GM12878 (cell line): ENCODE results near the gene IDH3G. TPM values are rescaled to one million over a fixed set of nuclear protein-coding genes. Genes with fewer than 3 reads are reported as not detected.
A peak's percentile ranks its signal among the peaks of the same experiment; 100 is the strongest.

ENCODE experiments used
- ATAC-seq: fragments of 200-7000 bp; cut with Tn5 transposase; 3 replicates; pipeline ENCODE4 v1.9.1; 2020; ENCODE audit warnings: mild to moderate bottlenecking, moderate library complexity
- BruUV-seq: library from RNA; stranded (reverse); fragments of 400-500 nt; replicated peaks from 2 replicates; lab custom pipeline; 2021; lab: Mats Ljungman, UMichigan
- CTCF ChIA-PET: fragments of 300-600 bp; sonication (Branson Sonifier 250); formaldehyde crosslinking; extraction: SDS; loops from one replicate; lab custom pipeline; 2021; ENCODE audit warnings: inconsistent platforms; lab: Yijun Ruan, JAX
- POLR2A ChIA-PET: fragments of 350-600 bp; formaldehyde crosslinking; extraction: SDS; loops from one replicate; lab custom pipeline; 2021; ENCODE audit warnings: inconsistent platforms; lab: Charles Lee
- RAD21 ChIA-PET: fragments of 300-600 bp; sonication (Branson Sonifier 250); formaldehyde crosslinking; loops from one replicate; lab custom pipeline; 2023; ENCODE audit warnings: antibody characterized with exemption; ENCODE audit not compliant: unreplicated experiment; lab: Charles Lee
- SMC1A ChIA-PET: fragments of 300-600 bp; sonication (Branson Sonifier 250); formaldehyde crosslinking; loops from one replicate; lab custom pipeline; 2023; ENCODE audit not compliant: unreplicated experiment, uncharacterized antibody; lab: Charles Lee
- DNase-seq: peaks from one replicate; pipeline ENCODE4 v3.0.0-alpha.2; 2011; ENCODE audit warnings: low read depth, low spot score
- FAIRE-seq: peaks from 3 replicates; lab custom pipeline; 2011; peaks lifted over from hg19 to GRCh38; lab: Jason Lieb, UNC
- H2AFZ ChIP-seq: 2 replicates; pipeline ENCODE4 v1.6.0; 2011; ENCODE audit warnings: low read depth, low read length, control low read depth; ENCODE audit not compliant: control insufficient read depth
- H3K27ac ChIP-seq: 2 replicates; pipeline ENCODE4 v1.5.1; 2011; ENCODE audit warnings: control low read depth; ENCODE audit not compliant: control insufficient read depth, insufficient read depth
- H3K27me3 ChIP-seq, 2 experiments: replicated peaks in 1 of 2; 2 replicates each; pipeline versions ENCODE4 v1.6.0 to v1.6.1; 2011; ENCODE audit warnings: low read length in 1 of 2; ENCODE audit not compliant: control insufficient read depth in 2 of 2, insufficient read depth in 2 of 2
- H3K36me3 ChIP-seq, 2 experiments: 2 replicates each; pipeline ENCODE4 v1.5.1; 2011; ENCODE audit warnings: low read length in 1 of 2; ENCODE audit not compliant: control insufficient read depth in 2 of 2, insufficient read depth in 2 of 2
- H3K4me1 ChIP-seq: 2 replicates; pipeline ENCODE4 v1.6.1; 2011; ENCODE audit warnings: mild to moderate bottlenecking, low read length, moderate library complexity, mixed read lengths; ENCODE audit not compliant: control insufficient read depth, insufficient read depth
- H3K4me2 ChIP-seq: 2 replicates; pipeline ENCODE4 v1.6.0; 2011; ENCODE audit warnings: control low read depth; ENCODE audit not compliant: control insufficient read depth, insufficient read depth
- H3K4me3 ChIP-seq: fragments of 200-600 bp; sonication (generic); 2 replicates; pipeline ENCODE4 v1.5.1; 2016
- H3K79me2 ChIP-seq: 2 replicates; pipeline ENCODE4 v1.6.0; 2011; ENCODE audit warnings: low read length; ENCODE audit not compliant: control insufficient read depth, insufficient read depth
- H3K9ac ChIP-seq: 2 replicates; pipeline ENCODE4 v1.8.0; 2011; ENCODE audit warnings: low read length, control low read depth, mixed read lengths; ENCODE audit not compliant: control insufficient read depth, insufficient read depth
- H3K9me3 ChIP-seq: replicated peaks from 3 replicates; pipeline ENCODE4 v1.5.1; 2011; ENCODE audit warnings: mild to moderate bottlenecking, low read length; ENCODE audit not compliant: control insufficient read depth, insufficient read depth
- H4K20me1 ChIP-seq: 2 replicates; pipeline ENCODE4 v1.6.0; 2011; ENCODE audit not compliant: control insufficient read depth, insufficient read depth
- CBX3 ChIP-seq: fragments of 200-600 bp; sonication (generic); IDR thresholded peaks from 2 replicates; pipeline ENCODE4 v1.6.1; 2016; ENCODE audit warnings: low read depth, borderline replicate concordance
- CEBPB ChIP-seq, 2 experiments: fragments of 150-350 bp in 1 of 2; IDR thresholded peaks; 2 replicates each; pipeline ENCODE4 v1.6.1; 2012 to 2014; ENCODE audit warnings: low read depth in 2 of 2, low read length in 2 of 2, borderline replicate concordance in 1 of 2, inconsistent platforms in 1 of 2
- CTCF ChIP-seq, 3 experiments: IDR thresholded peaks in 2 of 3; conservative IDR thresholded peaks in 1 of 3; 2 replicates each; pipeline ENCODE4 v1.5.1; 2011; ENCODE audit warnings: low read depth in 3 of 3, low read length in 3 of 3, mild to moderate bottlenecking in 3 of 3, control low read depth in 2 of 3, moderate library complexity in 2 of 3, inconsistent platforms in 1 of 3, mixed read lengths in 1 of 3; ENCODE audit not compliant: control insufficient read depth in 2 of 3, insufficient read depth in 1 of 3; ENCODE audit errors: extremely low read depth in 1 of 3
- IKZF2 ChIP-seq, 2 experiments: fragments of 450-650 bp; IDR thresholded peaks; 2 replicates each; pipeline ENCODE4 v1.6.1; 2017; ENCODE audit warnings: mild to moderate bottlenecking in 2 of 2, moderate library complexity in 2 of 2
- JUND ChIP-seq: IDR thresholded peaks from 2 replicates; pipeline ENCODE4 v1.6.1; 2012; ENCODE audit warnings: low read depth, mild to moderate bottlenecking, low read length, improper control_type of control experiment, moderate library complexity
- LARP7 ChIP-seq: fragments of 450-650 bp; IDR thresholded peaks from 2 replicates; pipeline ENCODE4 v1.6.1; 2017; ENCODE audit warnings: mild to moderate bottlenecking
- MEF2B ChIP-seq: fragments of 450-650 bp; IDR thresholded peaks from 2 replicates; pipeline ENCODE4 v1.6.1; 2018; ENCODE audit warnings: mild to moderate bottlenecking, moderate library complexity; ENCODE audit not compliant: partially characterized antibody, poor library complexity, severe bottlenecking
- POLR2AphosphoS2 ChIP-seq: IDR thresholded peaks from 2 replicates; pipeline ENCODE4 v1.6.1; 2011; ENCODE audit warnings: low read depth, mild to moderate bottlenecking, low read length, improper control_type of control experiment, moderate library complexity
- RUNX3 ChIP-seq: IDR thresholded peaks from 2 replicates; pipeline ENCODE4 v1.6.1; 2012; ENCODE audit warnings: low read length, inconsistent platforms
- SMAD5 ChIP-seq: IDR thresholded peaks from 2 replicates; pipeline ENCODE4 v1.6.1; 2016; ENCODE audit warnings: antibody characterized with exemption, low read depth
- SMARCA5 ChIP-seq: fragments of 450-650 bp; IDR thresholded peaks from 2 replicates; pipeline ENCODE4 v1.6.1; 2017; ENCODE audit warnings: mild to moderate bottlenecking
- STAT1 ChIP-seq: fragments of 450-650 bp; conservative IDR thresholded peaks from 2 replicates; pipeline ENCODE4 v1.6.1; 2014; ENCODE audit warnings: antibody characterized with exemption, mild to moderate bottlenecking
- SUPT20H ChIP-seq: IDR thresholded peaks from 2 replicates; pipeline ENCODE4 v1.6.1; 2011; ENCODE audit warnings: low read depth, mild to moderate bottlenecking, low read length, moderate library complexity, borderline replicate concordance; ENCODE audit not compliant: control insufficient read depth
- ZZZ3 ChIP-seq: IDR thresholded peaks from 2 replicates; pipeline ENCODE4 v1.6.1; 2011; ENCODE audit warnings: low read depth; ENCODE audit not compliant: control insufficient read depth, insufficient read length
- WGBS: methylation state at CpG from one replicate; pipeline ENCODE4 v1.1.6; 2016; ENCODE audit warnings: low lambda C conversion rate; ENCODE audit not compliant: insufficient replicate concordance, insufficient coverage; ENCODE audit errors: missing lambda C conversion rate; 5-methylcytosine and 5-hydroxymethylcytosine counted together
- in situ Hi-C: fragments of 300-500 bp; cut with MboI; formaldehyde crosslinking; loops from 9 replicates; pipeline ENCODE4 v1.14.3; 2018; ENCODE audit warnings: mixed read lengths
- intact Hi-C: fragments of 100-400 bp; cut with micrococcal nuclease; formaldehyde crosslinking; loops from one replicate; pipeline ENCODE4 v1.14.2; 2022; ENCODE audit not compliant: unreplicated experiment
- polyA plus RNA-seq, 11 experiments: library from polyadenylated mRNA; depleted of rRNA in 4 of 11; unstranded in 6 of 11; stranded (reverse) in 5 of 11; fragments of >200 nt; fragmentation: Nextera tagmentation in 4 of 11; fragmentation: Illumina TruSeq in 1 of 11; extraction: Ambion mirVana in 4 of 11; extraction: Trizol in 1 of 11; gene quantifications; 1 replicate in 1 of 11; 2 replicates in 10 of 11; pipeline versions ENCODE4 v1.2.1 to v1.2.3, GENCODE V29; 2011 to 2016; ENCODE audit warnings: inconsistent platforms in 2 of 11, missing spikeins in 2 of 11, low read depth in 1 of 11
- total RNA-seq, 4 experiments: library from RNA; depleted of rRNA in 3 of 4; stranded (reverse); fragments of >200 nt in 3 of 4; fragmentation: Illumina TruSeq in 1 of 4; extraction: Trizol in 1 of 4; gene quantifications; 2 replicates each; pipeline versions ENCODE4 v1.2.1 to v1.2.3, GENCODE V29; 2013 to 2021

The IDH3G gene
- total and polyA plus RNA-seq, 10 of the 15 experiments (the other 5 are each of a cell fraction or from before 2014, with no cell fraction given), result 26.3 to 102 (median 66.6) TPM

- Histone ChIP-seq H3K9me3 (no peaks in the 10 kb centered on the region; the same call in 2 of the 3 replicates), H3K4me2 (peak overlapping the region; percentile 36), H3K4me3 (peak overlapping the region; percentile 75), H2AFZ (no peak overlapping the region), H3K36me3 (no peaks in the 10 kb centered on the region; a peak in 2 of 4 replicates)
- WGBS, result 32% methylated on average over 7 of the region's 7 CpGs
- peak; percentile 21 for ATAC-seq
- in situ Hi-C loops, result no loop called here
- FAIRE-seq, result no peak
- POLR2A ChIA-PET, result interaction anchor here (1.2 kb wide), 1 partner anchor 227 kb away, joined by 4 read pairs; no protein-coding TSS in a partner anchor
- BruUV-seq, result no TSS peak
- SMC1A ChIA-PET, result interaction anchor here (0.7 kb wide), 1 partner anchor 159 kb away, joined by 3 read pairs; no protein-coding TSS in a partner anchor
- DNase-seq, result no peak
- intact Hi-C loops, result no loop called here
- TF ChIP-seq STAT1, result no peak
- TF ChIP-seq MEF2B, result peak; percentile 18
- TF ChIP-seq, all 136 proteins: peak for 1
- Histone ChIP-seq H3K4me1 (peaks cover 4% of the 10 kb centered on the region; the same call in 1 of the 2 replicates), H3K27ac (peak overlapping the region; percentile 82), H3K9ac (peak overlapping the region; percentile 89), H3K27me3 (no peaks in the 10 kb centered on the region), H4K20me1 (no peaks in the 10 kb centered on the region; the same call in 1 of the 2 replicates), H3K79me2 (peaks cover 45% of the 10 kb centered on the region)
- CTCF ChIA-PET, result interaction anchor here (2.1 kb wide), 1 partner anchor 130 kb away, joined by 6 read pairs; no protein-coding TSS in a partner anchor
- RAD21 ChIA-PET, result interaction anchor here (0.6 to 1.3 kb wide), 2 partner anchors 106 to 304 kb away, joined by 3 read pairs; partner anchors contain the start of gene SLC6A8
These were observed 884 bp downstream of the IDH3G start for GRCh38 chrX:153793291-153793690.

DNA sequence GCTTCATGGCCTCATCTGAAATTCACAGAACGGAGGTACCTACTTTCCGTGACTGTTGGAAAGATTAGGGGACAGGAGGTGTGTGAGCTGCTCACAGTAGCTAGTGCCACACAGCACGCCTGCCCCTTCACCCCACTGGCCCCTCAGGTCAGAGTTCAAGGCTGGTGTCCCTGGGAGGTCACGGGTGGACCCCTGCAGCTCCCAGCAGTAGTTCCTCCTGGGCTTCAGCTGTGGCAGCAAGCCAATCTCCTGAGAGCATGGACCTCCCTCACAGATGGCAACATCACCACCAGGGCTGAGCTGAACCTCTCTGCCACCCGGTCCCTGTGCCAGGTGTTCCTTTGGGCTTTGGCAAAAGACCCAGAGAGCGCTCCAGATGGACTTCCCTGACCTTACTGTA, 1.8 kb downstream of the IDH3G start:
- POLR2A ChIA-PET, result no interaction called here
- 61% methylated on average over 6 of the region's 6 CpGs for WGBS
- H4K20me1 ChIP-seq, result no peaks in the 10 kb centered on the region; the same call in 1 of the 2 replicates
- H3K9ac ChIP-seq, result peak overlapping the region; percentile 89; the same call in 1 of the 2 replicates
- SMC1A ChIA-PET, result interaction anchor here (1.5 kb wide), 1 partner anchor 155 kb away, joined by 3 read pairs; no protein-coding TSS in a partner anchor
- peaks cover 4% of the 10 kb centered on the region; the same call in 1 of the 2 replicates for H3K4me1 ChIP-seq
- no peak for ATAC-seq
- peaks cover 0 to 3% of the 10 kb centered on the region in 2 experiments; a peak in 3 of 4 replicates for H3K36me3 ChIP-seq
- in situ Hi-C loops (no loop called here), intact Hi-C loops (no loop called here)
- DNase-seq, result no peak
- no peak overlapping the region for H2AFZ ChIP-seq
- CTCF ChIA-PET, result no interaction called here
- no peak overlapping the region for H3K27ac ChIP-seq
- RAD21 ChIA-PET, result no interaction called here
- no peak for FAIRE-seq
- no peaks in the 10 kb centered on the region for H3K27me3 ChIP-seq
- H3K4me3 ChIP-seq, result peak overlapping the region; percentile 75
- H3K4me2 ChIP-seq, result peak overlapping the region; percentile 36
- BruUV-seq, result no TSS peak
- no peaks in the 10 kb centered on the region; the same call in 2 of the 3 replicates for H3K9me3 ChIP-seq
- H3K79me2 ChIP-seq, result peaks cover 45% of the 10 kb centered on the region
- TF ChIP-seq SMAD5 (no peak), CTCF (IDR thresholded peaks at IDR 0.05 in 2 of 3, conservative IDR thresholded peaks at IDR 0.05 in 1 of 3; ENCODE audit: control insufficient read depth in 2 of 3, extremely low read depth in 1 of 3, insufficient read depth in 1 of 3, low read depth in 3 of 3, low read length in 3 of 3) (no peak), IKZF2 (IDR thresholded peaks at IDR 0.05) (no peak), LARP7 (no peak), JUND (no peak), POLR2AphosphoS2 (no peak), ZZZ3 (no peak), CEBPB (IDR thresholded peaks at IDR 0.05; ENCODE audit: borderline replicate concordance in 1 of 2, low read depth in 2 of 2, low read length in 2 of 2) (no peak), CBX3 (no peak), STAT1 (no peak), SMARCA5 (no peak), SUPT20H (no peak), RUNX3 (no peak)
